Neutrophil (primary cell): ENCODE data around the gene TAGLN.

ENCODE experiments used
- H3K27ac ChIP-seq: fragments of 200-600 bp; sonication (generic); 2 replicates; pipeline ENCODE4 v1.5.1; 2016; ENCODE audit warnings: mild to moderate bottlenecking, moderate library complexity
- H3K27me3 ChIP-seq: fragments of 200-600 bp; sonication (generic); 2 replicates; pipeline ENCODE4 v1.6.0; 2016; ENCODE audit warnings: mild to moderate bottlenecking
- H3K36me3 ChIP-seq: fragments of 200-600 bp; sonication (generic); 2 replicates; pipeline ENCODE4 v1.5.1; 2017
- H3K4me1 ChIP-seq, 2 experiments: fragments of 200-600 bp in 1 of 2; sonication (generic) in 1 of 2; 1 replicate in 1 of 2; 2 replicates in 1 of 2; pipeline versions ENCODE4 v1.5.1 to v1.6.1; 2013 to 2016; ENCODE audit warnings: low read depth in 1 of 2, low read length in 1 of 2, mild to moderate bottlenecking in 1 of 2, moderate library complexity in 1 of 2; ENCODE audit not compliant: control insufficient read depth in 1 of 2, insufficient read depth in 1 of 2
- H3K4me3 ChIP-seq, 2 experiments: fragments of 200-600 bp in 1 of 2; sonication (generic) in 1 of 2; 1 replicate in 1 of 2; 2 replicates in 1 of 2; pipeline ENCODE4 v1.5.1; 2013 to 2016; ENCODE audit warnings: low read depth in 1 of 2, low read length in 1 of 2, mild to moderate bottlenecking in 1 of 2, moderate library complexity in 1 of 2
- H3K9me3 ChIP-seq: fragments of 200-600 bp; sonication (generic); 2 replicates; pipeline ENCODE4 v1.5.1; 2016
- CTCF ChIP-seq: fragments of 200-600 bp; sonication (generic); IDR thresholded peaks from 2 replicates; pipeline ENCODE4 v1.5.1; 2016; ENCODE audit warnings: antibody characterized with exemption

TAGLN gene

GRCh38 chr11:117238221-117238620 lies 39.1 kb downstream of the TAGLN start:
- no peak for TF ChIP-seq CTCF

DNA sequence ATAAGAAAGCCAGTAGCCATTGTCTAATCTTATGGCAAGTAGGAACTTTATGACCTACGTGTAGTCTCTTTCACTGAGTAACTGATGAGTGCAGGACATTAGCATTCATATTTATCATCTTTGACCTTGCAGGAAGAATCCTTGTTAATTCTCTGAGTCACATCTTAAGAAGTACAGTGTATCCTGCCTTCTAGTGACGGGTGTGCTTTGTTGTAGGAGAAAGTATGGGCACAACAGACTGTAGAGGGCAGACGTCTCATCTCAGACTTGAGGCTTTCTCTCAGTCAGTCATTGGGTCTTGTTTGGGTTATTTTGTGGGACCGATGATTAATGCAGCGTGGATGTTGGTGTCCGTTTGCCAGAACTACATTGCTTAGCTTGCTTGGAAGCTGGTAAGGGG lies 40.1 kb downstream of the TAGLN start:
- Histone ChIP-seq H3K27me3 (no peaks in the 10 kb centered on the region), H3K27ac (no peak overlapping the region), H3K4me3 (no peak overlapping the region), H3K36me3 (peaks cover 43% of the 10 kb centered on the region), H3K4me1 (no peaks in the 10 kb centered on the region), H3K9me3 (no peaks in the 10 kb centered on the region)
- no peak for TF ChIP-seq CTCF

More at GRCh38 chr11:117238221-117238620, 39.1 kb downstream of the TAGLN start:
- peaks cover under 1 to 5% of the 10 kb centered on the region in 2 experiments for H3K4me1 ChIP-seq
- no peaks in the 10 kb centered on the region for H3K9me3 ChIP-seq
- H3K27ac ChIP-seq, result no peak overlapping the region
- H3K36me3 ChIP-seq, result peaks cover 37% of the 10 kb centered on the region
- H3K4me3 ChIP-seq, result no peak overlapping the region
- no peaks in the 10 kb centered on the region for H3K27me3 ChIP-seq

- H3K4me3 ChIP-seq, result no peak overlapping the region
- H3K36me3 ChIP-seq, result peaks cover 70% of the 10 kb centered on the region
- H3K27me3 ChIP-seq, result no peaks in the 10 kb centered on the region
- no peak for TF ChIP-seq CTCF
- no peaks in the 10 kb centered on the region for H3K4me1 ChIP-seq
- H3K27ac ChIP-seq, result no peak overlapping the region
- H3K9me3 ChIP-seq, result no peaks in the 10 kb centered on the region
These were observed 49.2 kb downstream of the TAGLN start for GRCh38 chr11:117248341-117248740.

DNA sequence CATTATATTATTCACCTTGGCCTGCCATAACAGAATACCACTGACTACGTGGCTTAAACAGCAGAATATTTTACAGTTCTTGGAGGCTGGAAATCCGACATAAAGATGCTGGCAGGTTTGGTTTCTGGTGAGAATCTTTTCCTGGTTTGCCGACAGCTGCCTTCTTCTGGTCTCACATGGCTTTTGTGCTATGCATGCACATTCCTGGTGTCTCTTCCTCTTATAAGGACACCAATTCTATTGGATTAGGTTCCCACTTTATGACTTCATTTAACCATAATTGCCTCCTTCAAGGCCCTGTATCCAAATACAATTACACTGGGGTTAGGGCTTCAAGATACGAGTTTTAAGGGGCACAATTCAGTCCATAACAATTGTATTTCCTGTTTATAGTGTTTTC lies 50.4 kb downstream of the TAGLN start:
- Histone ChIP-seq H3K36me3 (peaks cover 71% of the 10 kb centered on the region), H3K4me1 (no peaks in the 10 kb centered on the region), H3K27me3 (no peaks in the 10 kb centered on the region), H3K4me3 (no peak overlapping the region), H3K9me3 (no peaks in the 10 kb centered on the region), H3K27ac (no peak overlapping the region)
- TF ChIP-seq CTCF, result no peak

DNA sequence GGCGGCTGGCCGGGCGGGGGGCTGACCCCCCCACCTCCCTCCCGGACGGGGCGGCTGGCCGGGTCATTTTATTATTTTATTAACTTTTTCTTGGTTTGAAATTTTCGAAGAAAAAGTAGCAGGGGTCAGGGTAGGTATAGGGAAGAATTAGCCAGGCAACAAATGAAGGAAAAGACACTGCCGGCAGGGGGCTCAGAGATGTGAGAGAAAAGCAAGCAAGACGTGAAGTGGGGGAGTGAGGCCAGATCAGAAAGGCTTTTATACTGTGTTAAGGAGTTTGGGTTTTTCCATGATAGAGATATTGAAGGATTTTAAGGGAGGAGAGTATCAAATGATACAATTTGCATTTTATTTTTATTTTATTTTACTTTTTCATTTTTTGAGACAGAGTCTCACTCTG lies 52.3 kb downstream of the TAGLN start:
- no peak for TF ChIP-seq CTCF
- Histone ChIP-seq H3K4me3 (no peak overlapping the region), H3K27ac (no peak overlapping the region), H3K9me3 (no peaks in the 10 kb centered on the region), H3K36me3 (peaks cover 60% of the 10 kb centered on the region), H3K4me1 (no peaks in the 10 kb centered on the region), H3K27me3 (no peaks in the 10 kb centered on the region)

DNA sequence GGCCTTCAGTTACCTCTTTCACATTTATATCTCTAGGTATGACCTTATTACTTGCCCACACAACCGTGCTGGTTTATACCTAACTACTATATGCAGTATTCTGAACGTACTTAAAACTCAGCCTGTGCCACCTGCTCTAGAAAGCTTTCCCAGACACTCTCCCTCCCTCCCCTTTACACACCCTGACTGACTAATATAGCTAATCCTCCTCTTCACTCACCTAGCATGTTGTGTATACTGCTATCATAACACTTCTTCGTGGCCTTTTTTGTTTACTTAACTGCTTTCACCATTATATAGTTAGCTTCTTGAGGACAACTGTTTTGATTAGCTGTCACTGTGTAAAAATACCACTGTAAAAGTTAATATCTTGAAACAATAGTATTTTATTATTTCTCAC lies 56.8 kb downstream of the TAGLN start:
- Histone ChIP-seq H3K4me1 (no peaks in the 10 kb centered on the region), H3K27ac (no peak overlapping the region), H3K9me3 (no peaks in the 10 kb centered on the region), H3K4me3 (no peak overlapping the region), H3K27me3 (no peaks in the 10 kb centered on the region), H3K36me3 (peaks cover 39% of the 10 kb centered on the region)
- TF ChIP-seq CTCF, result no peak
